HG02970 (cell line): ENCODE measurements around the gene RPS8.
A peak's percentile ranks its signal among the peaks of the same experiment; 100 is the strongest.
"Not testable (repeated sequence)": the region's sequence is repeated elsewhere in the genome, so short reads cannot be mapped to it uniquely, and the experiment has no call there.

Experiments
- ATAC-seq: cut with Tn5 transposase; IDR thresholded peaks from one replicate; pipeline ENCODE4 v1.9.1; 2021; ENCODE audit warnings: mild to moderate bottlenecking, moderate library complexity, moderate number of reproducible peaks; ENCODE audit not compliant: unreplicated experiment, low FRiP score

RPS8 gene

DNA sequence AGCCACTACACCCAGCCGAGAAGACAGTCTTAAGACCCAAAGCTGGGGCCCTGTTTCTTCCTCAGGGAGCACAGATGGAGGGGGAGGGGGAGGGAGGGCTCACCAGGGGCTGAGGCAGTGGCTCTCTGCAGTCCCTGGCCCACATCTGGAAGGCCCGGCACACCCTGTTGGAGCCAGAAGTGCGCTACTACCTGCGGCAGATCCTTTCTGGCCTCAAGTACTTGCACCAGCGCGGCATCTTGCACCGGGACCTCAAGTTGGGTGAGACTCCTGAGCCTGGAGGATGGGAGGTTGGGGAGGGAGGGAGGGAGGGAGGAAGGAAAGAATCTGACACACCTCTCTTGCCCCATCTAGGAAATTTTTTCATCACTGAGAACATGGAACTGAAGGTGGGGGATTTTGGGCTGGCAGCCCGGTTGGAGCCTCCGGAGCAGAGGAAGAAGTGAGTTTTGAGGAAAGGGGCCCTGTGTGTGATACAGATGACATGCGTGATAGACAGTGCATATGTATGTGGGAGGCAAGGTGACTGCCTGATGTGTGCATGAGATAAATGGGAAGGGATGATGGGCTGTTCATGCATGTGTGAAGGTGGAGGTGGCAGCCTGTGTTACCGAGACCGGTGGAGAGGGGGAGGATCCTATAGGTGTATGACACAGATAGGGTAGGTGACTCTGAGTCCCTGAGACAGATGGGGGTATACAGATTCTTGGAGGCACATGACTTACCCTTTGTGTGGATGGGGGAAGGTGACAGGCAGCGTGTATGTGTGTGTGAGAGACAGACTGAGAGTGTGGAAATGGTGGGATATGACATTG is 26.4 kb downstream of the RPS8 start:
- no peak for ATAC-seq

DNA sequence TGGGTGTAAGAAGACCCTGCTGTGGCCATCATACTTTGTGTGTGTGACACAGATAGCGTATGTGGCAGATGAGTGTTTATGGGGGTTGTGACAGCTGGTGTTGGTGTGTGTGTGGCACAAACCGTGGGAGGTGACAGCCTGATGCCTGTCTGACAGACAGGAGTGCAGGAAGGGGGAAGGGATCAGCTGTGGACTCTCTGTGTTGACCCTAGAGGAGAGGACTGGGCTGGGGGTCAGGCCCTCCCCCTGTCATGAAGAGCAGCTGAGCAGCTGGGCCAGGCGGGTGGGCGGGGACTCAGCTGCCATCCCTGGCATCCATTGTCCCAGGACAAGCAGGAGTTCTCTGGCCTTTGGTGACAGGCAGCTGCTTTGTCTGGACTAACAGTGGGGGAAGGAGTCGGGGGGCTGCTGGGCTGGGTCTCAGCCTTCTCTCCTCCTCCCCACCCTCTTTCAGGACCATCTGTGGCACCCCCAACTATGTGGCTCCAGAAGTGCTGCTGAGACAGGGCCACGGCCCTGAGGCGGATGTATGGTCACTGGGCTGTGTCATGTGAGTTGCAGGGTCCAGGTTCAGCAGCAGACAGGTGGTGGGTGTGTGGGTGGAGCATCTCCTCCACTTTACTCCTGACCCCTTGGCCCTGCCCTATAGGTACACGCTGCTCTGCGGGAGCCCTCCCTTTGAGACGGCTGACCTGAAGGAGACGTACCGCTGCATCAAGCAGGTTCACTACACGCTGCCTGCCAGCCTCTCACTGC is 27.1 kb downstream of the RPS8 start:
- no peak for ATAC-seq

DNA sequence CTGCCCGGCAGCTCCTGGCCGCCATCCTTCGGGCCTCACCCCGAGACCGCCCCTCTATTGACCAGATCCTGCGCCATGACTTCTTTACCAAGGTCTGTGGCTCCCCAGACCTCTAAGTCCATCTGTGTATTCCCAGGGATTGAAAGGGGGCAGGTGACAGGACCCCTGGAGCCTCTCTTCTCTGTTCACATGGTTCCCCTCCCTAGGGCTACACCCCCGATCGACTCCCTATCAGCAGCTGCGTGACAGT is 27.6 kb downstream of the RPS8 start:
- ATAC-seq = no peak

DNA sequence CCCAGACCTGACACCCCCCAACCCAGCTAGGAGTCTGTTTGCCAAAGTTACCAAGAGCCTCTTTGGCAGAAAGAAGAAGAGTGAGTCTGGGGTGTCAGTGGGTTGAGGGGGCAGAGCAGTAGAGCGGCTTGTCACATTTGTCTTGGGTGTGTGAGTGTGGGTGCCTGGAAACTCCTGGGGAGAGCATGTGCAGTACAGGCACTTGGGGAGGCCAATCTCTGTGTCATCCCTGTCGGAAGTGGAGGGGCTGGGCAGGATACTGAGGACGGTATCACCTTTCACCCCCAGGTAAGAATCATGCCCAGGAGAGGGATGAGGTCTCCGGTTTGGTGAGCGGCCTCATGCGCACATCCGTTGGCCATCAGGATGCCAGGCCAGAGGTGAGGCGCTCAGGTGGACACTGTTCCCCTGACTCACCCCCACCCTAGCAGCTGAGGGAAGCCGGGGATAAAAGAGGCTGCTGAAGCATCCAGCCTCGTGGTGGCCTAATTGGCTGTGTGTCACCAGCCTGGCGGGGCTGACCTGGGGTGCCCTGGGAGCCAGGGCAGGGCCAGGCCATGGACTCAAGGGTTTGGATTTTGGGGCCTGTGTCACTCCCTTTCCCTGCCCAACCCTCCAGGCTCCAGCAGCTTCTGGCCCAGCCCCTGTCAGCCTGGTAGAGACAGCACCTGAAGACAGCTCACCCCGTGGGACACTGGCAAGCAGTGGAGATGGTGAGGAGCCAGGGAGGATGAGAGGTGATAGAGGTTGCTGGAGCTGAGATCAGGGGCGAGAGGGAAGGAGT is 28.2 kb downstream of the RPS8 start:
- no peak for ATAC-seq

DNA sequence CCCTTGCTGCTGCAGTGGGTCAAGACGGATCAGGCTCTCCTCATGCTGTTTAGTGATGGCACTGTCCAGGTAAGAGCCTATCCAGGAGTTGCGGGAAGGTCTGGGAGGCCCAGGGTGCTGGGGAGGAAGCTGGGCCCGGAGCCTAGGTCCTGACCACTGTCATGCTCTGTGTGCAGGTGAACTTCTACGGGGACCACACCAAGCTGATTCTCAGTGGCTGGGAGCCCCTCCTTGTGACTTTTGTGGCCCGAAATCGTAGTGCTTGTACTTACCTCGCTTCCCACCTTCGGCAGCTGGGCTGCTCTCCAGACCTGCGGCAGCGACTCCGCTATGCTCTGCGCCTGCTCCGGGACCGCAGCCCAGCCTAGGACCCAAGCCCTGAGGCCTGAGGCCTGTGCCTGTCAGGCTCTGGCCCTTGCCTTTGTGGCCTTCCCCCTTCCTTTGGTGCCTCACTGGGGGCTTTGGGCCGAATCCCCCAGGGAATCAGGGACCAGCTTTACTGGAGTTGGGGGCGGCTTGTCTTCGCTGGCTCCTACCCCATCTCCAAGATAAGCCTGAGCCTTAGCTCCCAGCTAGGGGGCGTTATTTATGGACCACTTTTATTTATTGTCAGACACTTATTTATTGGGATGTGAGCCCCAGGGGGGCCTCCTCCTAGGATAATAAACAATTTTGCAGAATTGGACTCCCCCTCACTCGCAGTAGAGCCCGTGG is 30.1 kb downstream of the RPS8 start:
- no peak for ATAC-seq

DNA sequence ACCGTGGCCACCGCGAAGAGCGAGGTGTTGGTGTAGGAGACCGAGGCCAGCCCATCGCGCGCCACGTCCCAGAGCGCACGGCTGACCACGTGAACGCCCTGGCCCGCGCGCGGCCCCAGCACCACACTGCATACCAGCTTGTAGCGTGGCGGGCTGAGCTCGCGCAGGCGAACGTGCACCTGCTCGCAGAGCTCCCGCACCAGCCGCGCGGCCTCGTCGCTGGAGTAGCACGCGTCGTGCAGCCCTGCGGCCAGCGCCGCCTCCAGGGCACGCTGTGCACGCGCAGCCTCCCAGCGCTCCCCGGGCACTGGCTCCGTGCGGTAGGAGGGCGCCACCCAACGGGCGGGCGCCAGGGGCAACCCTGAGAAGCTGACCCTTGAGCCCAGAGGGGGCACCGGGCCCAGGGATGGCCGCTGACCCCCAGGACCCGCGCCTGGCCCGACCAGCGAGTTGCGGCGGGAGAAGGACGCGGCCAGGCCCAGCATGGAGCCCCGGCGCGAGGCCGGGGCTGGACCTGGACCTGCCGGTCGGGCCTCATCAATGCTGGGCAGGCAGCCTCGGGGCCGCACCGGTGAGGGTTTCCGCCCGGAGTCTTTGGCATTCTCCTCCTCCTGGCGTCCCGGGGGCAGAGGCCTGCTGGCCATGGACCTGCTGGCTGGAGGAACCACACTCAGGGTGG is 30.8 kb downstream of the RPS8 start:
- ATAC-seq = no peak

DNA sequence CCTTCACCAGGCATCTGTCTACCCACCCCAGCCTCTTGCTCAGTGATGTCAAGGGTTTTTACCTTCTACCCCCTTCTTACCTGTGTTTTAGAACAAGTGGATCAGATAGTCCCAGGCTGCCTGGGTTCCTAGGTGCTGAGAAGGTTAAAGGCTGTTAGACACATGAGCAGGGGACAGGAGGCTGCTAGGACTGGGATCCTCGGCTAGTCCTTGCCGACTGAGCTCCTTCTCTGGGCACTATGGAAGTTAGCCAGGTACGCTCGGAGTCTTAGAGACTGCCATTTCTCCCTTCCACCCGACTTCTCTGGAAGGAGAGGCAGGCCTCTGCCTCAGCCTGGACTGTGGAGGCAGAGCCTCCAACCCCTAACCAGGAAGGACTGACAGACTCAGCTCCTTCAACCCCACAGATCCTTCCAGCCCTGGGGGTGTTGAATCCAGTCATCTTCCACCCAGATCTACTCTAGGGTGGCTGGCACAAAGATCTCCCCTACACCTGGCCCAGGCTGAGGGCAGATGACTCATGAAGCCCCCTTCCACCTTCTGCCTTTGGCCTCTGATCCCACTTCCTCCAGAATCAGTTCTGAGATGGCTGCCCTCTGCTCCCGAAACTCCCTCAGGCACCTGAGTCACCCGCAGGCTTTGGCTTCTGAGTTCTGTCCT is 31.5 kb downstream of the RPS8 start, which contains the start of gene DYNLT4:
DYNLT4 (minus strand) TSS at position 648 of the 660 bp plus-strand sequence. CDS start 683 bp downstream, outside the sequence.
- no peak for ATAC-seq

DNA sequence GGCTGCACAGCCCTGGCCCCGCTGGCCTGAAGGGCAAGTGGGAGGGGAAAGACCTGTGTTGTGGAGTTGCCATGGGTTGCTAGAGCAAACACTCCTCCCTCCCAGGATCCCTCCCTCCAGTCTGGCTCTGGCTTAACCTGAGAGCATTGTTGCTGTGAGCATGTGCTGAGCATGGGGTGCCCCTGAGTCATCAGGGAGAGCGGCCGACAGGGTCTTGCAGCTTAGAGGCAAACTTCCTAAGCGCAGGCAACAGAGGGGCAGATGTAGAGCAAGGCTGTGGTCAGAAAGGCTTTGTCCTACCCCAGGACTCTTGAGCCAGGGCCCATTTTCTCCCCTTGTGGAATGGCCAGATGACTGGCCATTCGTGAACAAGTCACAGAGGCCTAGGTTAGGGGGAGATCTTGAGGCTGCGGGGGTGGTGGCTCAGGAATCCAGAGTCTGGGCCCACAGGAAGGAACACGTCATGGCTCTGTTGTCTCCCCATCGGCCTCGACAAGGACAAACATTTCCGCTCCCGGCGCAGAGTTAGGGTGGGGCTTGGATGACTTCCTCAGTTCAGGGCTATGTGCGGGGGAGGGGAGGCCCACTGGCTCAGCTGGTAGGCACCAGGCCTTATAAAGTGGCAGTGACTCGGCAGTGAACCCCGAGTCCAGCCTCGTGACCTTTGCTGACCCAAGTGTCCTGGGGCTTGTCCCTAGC is 32.2 kb downstream of the RPS8 start:
- peak; percentile 32 for ATAC-seq

DNA sequence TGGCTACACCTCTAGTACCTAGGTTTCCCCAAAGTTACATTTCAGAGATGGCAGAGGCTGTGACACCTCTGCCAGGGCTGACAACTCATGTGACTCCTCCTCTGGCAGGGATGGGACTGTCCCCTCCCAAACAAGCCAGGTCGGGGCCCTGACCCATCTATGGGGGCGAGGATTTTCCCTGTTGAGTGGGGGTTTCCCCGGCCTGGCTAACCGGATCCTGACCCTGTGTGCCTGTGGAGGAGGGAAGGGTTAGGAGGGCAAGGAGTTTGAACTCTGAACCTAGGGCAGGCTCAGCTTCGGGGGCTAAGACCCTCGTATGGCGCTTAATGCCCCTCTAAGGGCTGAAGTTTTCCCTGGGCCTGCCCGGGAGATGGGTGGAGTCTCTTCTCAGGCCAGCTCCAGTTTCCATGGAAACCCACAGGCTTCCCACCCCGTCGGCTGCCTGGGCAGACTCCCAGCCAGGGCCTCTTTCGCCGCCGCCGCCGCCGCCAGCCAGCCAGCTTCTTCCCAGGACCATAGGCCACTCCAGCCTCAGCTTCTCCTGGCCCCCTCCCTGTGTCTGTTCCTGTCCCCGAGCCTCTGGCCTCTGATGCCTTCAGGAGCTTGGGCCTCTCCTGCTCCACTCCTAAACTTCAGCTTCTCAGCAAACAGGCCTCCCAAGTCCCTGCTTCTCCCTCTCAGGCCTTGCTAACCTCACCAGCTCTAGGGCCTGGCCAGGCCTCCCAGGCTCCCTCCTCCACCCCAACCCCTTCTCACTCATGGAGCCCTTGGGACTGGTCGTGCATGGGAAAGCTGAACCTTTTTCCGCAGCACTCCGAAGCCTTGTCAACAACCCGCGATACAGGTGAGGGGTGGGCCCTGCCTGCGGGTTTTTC is 33.0 kb downstream of the RPS8 start, which contains the start of gene BTBD19:
BTBD19 (plus strand) TSS at position 461 of the 875 bp plus-strand sequence; CDS start at position 759, 298 bp downstream.
- peak; percentile 4 for ATAC-seq

DNA sequence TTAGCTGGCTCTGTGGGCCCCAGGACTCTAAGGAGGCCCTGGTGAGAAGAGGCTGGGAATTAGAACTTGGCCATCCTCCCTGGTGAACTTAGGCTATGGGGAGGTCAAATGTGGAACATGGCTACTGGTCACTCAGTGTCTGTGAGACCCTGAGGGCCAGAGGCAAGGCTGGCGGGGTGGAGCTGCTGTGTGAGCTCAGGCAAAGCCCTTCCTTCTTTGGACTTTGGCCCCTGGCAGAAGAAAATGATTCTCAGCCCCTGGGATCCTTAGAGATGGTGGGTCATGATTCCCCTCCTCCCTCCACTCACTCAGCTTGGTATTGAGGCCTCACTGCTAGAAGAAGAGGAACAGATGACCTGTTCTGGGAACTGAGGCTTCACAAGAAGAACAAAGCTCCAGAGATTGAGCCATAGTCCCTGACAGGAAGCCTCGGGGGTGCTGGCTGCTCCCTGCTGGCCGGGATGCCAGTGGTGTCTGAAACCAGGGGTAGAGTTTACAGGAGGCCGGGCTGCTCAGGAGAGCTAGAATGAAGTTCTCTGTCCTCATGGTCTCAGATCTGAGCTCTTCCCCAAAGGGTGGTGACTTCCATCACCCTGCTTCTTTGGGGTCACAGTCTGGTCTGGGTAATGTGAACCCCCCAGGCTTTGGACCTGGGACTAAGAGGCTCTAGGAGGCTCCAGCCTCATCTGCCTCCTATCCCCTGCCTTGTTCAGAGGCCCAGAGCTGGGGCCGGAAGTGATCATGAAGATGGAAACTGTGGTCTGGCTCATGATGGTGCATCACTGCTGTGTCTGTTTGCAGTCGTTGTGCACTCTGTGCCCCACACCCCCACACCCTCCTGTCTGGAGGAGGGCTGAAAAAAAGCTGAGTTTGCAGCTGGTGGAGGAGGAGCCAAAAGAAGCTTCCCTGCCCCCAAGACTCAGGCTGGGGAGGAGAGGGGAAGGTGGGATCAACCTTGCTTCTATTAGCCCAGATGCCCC is 33.9 kb downstream of the RPS8 start:
- no peak for ATAC-seq

DNA sequence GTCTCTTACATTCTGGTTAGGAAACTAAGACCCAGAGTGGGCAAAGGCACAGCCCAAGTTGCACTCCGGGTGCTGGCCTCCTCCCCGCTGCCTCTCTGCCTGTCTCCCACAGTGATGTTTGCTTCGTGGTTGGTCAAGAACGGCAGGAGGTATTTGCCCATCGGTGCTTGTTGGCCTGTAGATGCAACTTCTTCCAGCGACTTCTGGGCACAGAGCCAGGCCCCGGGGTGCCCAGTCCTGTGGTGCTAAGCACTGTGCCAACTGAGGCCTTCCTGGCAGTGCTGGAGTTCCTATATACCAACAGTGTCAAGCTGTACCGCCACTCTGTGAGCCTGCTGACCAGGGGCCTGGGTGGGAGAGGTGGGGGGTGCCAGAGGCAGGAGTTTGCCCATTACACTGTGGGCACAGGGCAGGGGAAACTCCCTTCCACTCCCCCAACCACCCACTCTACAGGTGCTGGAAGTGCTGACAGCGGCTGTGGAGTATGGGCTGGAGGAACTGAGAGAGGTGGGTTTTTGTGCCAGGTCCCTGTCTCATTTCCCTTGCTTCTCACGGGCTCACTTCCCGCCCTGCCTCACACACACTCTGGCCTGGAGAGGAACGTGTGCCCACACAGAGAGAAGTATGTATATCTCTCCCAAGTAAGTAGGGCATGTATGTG is 34.9 kb downstream of the RPS8 start:
- no peak for ATAC-seq

DNA sequence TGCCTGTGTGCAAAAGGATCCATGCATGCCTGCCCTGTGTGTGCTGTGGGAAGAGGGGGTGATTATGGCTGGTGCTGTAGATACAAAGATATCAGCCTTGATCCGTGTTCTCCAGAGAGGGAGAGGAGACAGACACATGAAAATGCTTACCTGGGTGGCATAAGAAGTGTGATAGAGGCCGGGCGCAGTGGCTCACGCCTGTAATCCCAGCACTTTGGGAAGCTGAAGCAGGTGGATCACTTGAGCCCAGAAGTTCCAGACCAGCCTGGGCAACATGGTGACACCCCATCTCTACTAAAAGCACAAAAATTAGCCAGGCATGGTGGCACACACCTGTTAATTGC is 35.4 kb downstream of the RPS8 start:
- not testable (repeated sequence) for ATAC-seq

DNA sequence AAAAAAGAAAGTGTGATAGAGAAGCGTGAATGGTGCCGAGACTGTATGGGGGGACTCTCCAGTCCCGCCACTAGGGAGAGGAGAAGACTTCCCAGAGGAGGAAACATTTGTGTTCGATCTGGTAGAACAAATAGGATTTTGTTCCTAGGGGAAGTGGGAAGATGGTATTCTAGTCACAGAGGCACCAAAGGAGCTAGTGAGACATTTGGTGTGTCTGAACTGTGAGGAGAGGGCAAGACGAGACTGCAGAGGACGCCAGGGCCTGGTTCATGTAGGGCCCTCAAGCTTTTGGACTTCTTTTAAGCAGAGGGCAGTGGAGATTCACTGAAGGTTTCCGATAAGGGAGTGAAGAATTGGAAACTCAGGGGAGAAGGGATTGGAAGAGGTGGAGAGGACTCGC is 35.9 kb downstream of the RPS8 start:
- no peak for ATAC-seq

DNA sequence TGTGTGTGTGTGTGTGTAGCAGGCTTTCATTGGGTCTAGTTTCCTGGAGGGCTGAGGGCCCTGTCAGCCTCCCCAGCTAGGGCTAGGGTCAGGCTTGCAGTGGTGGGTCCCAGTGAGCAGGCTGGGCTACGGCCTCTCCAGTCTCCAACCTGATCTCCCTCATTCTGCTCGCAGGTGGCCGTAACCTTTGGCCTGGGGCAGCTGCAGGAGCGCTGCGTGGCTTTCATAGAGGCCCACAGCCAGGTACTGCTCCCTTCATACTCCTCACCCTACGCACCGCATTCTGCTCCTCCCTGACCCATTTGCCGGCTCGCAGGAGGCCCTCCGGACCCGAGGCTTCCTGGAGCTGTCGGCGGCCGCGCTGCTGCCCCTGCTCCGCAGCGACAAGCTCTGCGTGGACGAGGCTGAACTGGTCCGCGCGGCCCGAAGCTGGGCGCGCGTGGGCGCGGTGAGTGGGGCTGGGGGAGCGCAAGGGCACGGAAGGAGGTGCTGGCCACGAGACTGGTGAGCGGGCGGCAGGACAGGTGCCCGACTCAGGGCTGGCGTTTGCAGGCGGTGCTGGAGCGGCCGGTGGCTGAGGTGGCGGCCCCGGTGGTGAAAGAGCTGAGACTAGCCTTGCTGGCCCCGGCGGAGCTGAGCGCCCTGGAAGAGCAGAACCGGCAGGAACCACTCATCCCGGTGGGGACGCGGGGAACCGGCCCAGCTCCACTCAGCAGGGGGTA is 37.6 kb downstream of the RPS8 start:
- ATAC-seq = no peak

DNA sequence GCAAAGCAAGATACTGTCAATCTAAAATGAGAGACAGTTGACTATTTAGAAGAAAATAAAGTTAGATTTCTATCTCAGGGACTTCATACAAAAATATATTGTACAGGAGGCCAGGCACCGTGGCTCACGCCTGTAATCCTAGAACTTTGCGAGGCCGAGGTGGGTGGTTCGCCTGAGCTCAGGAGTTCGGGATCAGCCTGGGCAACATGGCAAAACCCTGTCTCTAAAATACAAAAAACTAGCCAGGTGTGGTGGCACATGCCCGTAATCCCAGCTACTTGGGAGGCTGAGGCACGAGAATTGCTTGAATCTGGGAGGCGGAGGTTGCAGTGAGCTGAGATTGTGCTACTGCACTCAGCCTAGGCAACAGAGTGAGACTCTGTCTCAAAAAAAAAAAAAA is 40.6 kb downstream of the RPS8 start:
- ATAC-seq = not testable (repeated sequence)

DNA sequence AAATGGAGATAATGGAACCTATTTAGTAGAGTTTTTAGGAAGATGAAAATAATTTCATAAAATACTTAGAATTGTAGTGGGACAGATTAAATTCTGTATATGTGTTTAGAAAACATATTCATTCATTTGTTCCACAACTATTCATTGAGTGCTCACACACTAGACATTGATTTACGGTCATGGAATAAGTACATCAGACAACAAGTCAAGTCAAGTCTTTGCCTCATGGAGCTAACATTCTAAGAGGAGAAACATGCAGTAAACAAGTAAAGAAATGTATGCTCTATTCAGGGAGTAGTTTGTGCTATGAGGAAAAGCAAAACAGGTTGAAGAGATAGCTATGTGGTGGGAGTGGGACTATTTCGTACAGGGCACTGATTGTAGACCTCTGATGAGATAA is 42.0 kb downstream of the RPS8 start:
- ATAC-seq = no peak
